Astrocyte (in vitro differentiated cells and primary cell): ENCODE measurements around the gene DGKI.

Source experiments
- EZH2 ChIP-seq: IDR thresholded peaks from 2 replicates; pipeline ENCODE4 v1.6.1; 2012; ENCODE audit warnings: mild to moderate bottlenecking, low read length, inconsistent platforms; ENCODE audit not compliant: insufficient read depth
- TF ChIP-seq, protein P1 (sequence below): IDR thresholded peaks from 2 replicates; pipeline ENCODE4 v1.5.1; 2011; ENCODE audit warnings: low read depth, mild to moderate bottlenecking, inconsistent platforms, low read length, moderate library complexity; ENCODE audit not compliant: insufficient read depth

DNA sequence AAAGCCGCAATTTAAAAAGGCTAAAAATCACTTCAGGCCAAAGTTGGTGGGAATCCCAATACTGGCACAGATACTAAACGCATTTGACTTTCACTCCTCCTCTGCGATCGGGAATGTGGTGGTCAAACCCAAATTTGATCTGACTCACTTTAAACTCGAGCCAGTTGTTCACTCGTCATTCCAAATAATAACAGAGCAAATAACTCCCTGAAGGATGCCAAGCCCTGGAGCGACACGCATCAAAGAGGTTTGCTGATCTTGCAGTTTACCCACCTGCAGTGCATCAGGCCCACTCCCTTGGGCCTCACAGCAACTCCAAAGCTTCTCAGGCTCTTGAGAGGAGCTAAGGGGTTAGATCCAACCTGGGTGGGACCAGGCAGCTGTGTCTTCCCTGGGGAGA lies 515.4 kb downstream of the DGKI start:
- TF ChIP-seq, protein P1, sequence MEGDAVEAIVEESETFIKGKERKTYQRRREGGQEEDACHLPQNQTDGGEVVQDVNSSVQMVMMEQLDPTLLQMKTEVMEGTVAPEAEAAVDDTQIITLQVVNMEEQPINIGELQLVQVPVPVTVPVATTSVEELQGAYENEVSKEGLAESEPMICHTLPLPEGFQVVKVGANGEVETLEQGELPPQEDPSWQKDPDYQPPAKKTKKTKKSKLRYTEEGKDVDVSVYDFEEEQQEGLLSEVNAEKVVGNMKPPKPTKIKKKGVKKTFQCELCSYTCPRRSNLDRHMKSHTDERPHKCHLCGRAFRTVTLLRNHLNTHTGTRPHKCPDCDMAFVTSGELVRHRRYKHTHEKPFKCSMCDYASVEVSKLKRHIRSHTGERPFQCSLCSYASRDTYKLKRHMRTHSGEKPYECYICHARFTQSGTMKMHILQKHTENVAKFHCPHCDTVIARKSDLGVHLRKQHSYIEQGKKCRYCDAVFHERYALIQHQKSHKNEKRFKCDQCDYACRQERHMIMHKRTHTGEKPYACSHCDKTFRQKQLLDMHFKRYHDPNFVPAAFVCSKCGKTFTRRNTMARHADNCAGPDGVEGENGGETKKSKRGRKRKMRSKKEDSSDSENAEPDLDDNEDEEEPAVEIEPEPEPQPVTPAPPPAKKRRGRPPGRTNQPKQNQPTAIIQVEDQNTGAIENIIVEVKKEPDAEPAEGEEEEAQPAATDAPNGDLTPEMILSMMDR: no peak
- TF ChIP-seq EZH2: no peak
